NCI-H2029 treated with DMSO at 0.1 percent for 48 hours (cell line): Measurements from ENCODE around the gene SLC38A3.
"Not testable (repeated sequence)": the region's sequence is repeated elsewhere in the genome, so short reads cannot be mapped to it uniquely, and the experiment has no call there.

Experiments
- DNase-seq: peaks from one replicate; lab custom pipeline; 2025; lab: John Stamatoyannopoulos, UW

SLC38A3 gene

DNA sequence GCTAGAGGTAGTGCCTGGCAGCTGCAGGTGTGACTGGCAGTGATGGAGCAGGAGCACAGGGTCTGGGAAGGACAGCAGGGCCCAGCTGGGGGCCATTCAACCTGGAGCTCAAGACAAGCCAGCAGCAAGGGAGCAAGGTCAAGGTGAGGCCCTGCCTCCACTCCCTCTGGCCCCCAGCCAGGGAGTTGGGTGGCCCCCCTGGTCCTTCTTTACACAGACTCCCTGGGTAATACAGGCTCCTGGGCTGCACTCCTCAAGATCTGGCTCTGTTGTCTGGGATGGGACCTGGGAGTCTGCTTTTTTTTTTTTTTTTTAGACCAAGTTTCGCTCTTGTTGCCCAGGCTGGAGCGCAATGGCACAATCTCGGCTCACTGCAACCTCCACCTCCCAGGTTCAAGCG lies 45.4 kb downstream of the SLC38A3 start:
- no peak for DNase-seq

- no peak for DNase-seq
Measured at GRCh38 chr3:50251220-50251619, 46.1 kb downstream of the SLC38A3 start.

GRCh38 chr3:50254577-50255250 lies 49.6 kb downstream of the SLC38A3 start:
- DNase-seq, result no peak

- no peak for DNase-seq
Measured at GRCh38 chr3:50255251-50255615, 50.2 kb downstream of the SLC38A3 start.

DNA sequence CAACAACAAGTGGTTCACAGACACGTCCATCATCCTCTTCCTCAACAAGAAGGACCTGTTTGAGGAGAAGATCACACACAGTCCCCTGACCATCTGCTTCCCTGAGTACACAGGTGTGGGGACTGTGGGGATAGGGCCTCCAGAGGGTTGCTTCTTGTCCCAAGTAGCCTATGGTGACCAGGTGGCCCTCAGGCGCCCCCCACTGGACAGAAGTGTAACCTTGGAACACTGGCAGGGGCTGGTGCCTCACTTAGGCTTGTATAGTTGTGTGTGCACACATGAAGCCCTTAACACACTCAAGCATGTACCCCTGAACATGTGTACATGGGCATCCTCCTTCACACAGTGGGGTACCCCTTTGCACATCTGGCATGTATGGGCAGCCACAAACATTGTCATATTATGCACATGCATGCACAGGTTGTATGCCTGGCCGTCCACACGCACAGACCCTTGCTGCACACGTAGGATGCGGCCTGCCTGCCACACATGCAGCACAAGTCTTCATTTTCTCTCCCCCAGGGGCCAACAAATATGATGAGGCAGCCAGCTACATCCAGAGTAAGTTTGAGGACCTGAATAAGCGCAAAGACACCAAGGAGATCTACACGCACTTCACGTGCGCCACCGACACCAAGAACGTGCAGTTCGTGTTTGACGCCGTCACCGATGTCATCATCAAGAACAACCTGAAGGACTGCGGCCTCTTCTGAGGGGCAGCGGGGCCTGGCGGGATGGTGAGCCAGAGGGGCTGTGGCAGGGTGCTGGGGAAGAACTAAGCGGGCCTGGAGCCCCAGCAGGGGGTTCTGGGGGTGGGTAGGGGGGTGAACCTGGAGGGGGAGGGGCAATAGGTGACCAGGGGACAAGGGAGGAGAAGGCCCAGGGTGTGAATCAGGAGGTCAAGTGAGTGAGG lies 52.2 kb downstream of the SLC38A3 start:
- DNase-seq, result no peak

GRCh38 chr3:50258029-50258680 lies 53.1 kb downstream of the SLC38A3 start:
- DNase-seq, result no peak

GRCh38 chr3:50258979-50259378 lies 53.9 kb downstream of the SLC38A3 start:
- DNase-seq, result no peak

GRCh38 chr3:50259432-50260026 lies 54.5 kb downstream of the SLC38A3 start:
- DNase-seq, result no peak

DNA sequence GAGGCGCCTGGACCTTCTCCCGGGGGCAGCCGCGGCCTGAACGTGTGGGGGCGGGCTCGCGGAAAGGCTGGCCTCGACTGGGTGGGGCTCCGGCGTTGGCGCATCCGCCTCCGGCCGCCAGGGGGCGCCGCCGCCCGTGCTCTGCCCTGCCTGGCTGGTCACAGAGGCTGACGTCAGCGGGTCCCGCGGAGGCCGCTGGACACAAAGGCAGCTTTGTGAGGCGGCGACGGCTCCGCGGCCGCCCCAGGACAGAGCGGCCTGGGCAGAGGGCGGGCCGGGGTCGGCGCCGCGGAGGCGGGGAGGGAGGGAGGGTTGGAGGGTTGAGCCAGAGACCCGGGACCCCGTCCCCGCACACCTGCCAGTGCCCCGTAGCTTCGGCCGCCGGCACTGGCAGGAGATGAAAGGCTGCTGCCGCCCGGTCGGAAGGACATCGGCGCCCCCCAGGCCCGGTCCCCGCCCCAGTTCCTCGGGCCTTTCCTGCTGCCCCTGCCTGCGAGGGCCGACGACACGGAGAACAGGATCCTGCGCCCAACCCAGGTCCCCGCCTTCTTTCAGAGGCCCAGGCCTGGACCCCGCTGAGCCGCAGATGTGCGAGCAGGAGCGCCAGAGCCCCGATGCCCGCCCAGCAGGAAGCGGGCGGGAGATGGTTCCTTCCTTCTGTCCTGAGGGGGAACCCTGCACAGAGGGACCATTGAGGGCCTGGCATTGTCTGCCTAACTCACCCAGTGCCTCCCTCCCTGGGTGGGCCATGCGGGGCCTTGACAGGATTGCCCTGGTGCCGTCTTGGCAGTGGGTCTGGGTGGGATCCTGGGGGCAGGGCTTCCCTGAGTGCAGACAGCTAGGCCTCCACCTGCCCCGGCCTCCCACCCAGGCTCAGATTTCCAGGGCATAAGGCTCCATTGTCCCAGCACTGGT lies 55.2 kb downstream of the SLC38A3 start:
- DNase-seq, result no peak

DNA sequence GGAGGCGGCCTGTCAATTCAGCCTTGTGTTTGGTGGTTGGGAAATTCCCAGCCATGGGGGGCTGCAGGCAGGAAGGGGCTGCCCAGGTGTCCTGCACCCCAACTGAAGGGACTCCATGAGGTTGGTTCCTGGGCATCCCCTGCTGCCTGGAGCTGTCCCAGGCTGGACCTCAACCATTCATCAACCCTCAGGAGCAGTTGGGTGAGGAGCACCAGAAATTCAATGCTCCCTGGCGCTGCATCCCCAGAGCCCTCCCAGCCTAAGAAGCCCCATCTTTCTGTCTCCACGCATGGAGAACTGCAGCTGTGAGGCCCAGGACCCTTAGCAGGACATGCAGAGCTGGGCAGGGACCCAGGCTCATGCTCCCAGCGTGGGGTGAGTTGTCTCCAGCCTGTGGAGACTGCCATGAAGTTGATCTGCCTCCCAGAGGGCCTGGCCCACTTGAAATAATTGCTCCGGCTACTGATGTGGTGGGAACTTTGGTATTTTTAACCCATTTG lies 55.9 kb downstream of the SLC38A3 start:
- no peak for DNase-seq

- DNase-seq, result no peak
Measured at GRCh38 chr3:50261505-50261904, 56.4 kb downstream of the SLC38A3 start.

DNA sequence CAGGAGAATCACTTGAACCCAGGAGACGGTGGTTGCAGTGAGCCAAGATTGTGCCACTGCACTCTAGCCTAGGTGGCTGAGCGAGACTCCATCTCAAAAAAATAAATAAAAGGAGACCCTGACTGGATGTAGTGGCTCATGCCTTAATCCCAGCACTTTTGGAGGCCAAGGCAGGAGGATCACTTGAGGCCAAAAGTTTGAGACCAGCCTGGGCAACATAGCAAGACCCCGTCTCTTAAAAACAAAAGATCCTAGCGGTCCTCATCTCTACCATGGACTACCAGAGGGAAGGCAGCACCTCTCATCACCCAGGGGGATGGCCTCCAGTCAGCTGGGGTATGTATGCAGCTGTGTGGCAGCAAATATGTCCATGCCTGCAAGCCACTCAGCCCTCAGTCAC lies 57.1 kb downstream of the SLC38A3 start:
- not testable (repeated sequence) for DNase-seq

GRCh38 chr3:50262778-50263177 lies 57.7 kb downstream of the SLC38A3 start:
- DNase-seq, result no peak

- DNase-seq, result no peak
Measured at GRCh38 chr3:50263478-50264382, 58.7 kb downstream of the SLC38A3 start.

DNA sequence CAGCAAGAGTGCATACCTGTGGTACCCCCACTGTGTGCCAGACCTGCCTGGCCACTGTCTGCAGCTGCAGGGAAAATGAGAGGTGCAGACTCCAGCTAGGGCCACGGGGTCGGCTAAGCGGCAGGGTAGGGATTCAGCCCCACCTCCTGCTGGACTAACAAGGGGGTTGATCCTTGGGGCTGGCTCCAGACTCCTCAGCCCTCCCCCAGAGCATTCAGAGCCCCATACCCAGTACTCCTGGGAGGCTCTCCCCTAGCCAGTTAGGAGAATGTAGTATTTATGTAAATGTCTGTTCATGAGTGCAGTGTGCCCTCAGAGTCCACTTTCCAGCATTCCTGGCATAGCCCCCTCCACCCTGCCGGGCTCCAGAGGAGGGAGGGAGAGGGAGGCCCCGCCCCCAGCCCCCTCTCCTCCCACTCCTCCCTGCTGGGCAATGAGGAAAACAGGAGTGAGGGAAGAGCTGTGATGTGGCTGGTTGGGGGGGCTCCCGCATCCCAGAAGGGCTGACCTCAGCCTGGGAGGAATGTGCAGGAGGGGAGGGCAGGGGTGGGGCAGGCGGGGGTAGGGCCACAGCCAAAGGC lies 59.4 kb downstream of the SLC38A3 start:
- no peak for DNase-seq

- DNase-seq, result no peak
Measured at GRCh38 chr3:50264964-50265485, 60.0 kb downstream of the SLC38A3 start.

- no peak for DNase-seq
Measured at GRCh38 chr3:50265571-50265970, 60.5 kb downstream of the SLC38A3 start.

DNA sequence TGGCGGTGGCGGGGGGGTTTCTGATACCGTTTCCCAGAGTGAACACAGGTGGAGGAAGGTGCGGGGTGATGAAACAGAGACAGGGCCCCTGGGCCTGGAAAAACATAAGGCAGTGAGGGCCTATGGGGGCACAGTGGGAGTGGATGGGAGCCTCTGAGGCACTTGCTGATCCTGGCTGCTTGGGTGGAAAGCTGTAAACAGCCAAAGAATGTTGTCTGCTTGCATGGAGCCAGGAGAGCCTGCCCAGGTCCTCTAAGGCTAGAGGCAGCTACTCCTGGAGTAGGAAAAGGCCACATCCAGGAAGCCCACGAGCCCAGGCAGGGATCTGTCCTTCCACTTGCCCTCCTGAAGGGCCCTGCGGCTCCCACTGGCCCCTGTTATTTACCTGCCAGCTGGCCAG lies 60.9 kb downstream of the SLC38A3 start:
- DNase-seq, result no peak

DNA sequence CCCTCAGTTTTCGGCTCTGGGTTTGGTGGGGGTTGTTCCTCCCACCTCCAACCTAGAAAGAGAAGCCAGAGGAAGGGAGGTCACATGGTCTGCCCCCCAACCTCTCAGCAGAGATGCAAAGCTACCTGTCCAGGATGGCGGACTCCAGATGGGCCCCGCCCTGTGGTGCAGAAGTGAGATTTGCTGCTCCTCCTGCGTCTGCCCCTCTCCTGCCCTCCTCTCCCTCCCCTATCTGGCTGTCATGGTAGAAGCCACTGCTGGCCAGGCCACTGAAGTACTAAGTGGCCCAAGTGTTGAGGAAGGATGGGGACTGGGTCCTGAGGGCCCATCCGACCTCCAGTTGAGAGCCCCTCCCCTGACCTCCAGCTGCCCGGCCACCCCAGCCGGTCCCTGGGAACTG lies 61.8 kb downstream of the SLC38A3 start:
- DNase-seq, result no peak
